Hypothalamus (tissue), 51 donors: ENCODE measurements around the gene MAPT.

ENCODE experiments used
- DNase-seq, 51 donors: peaks; one replicate each; lab custom pipeline; 2025; lab: John Stamatoyannopoulos, UW

The MAPT gene

GRCh38 chr17:45985447-45985846, 91.1 kb downstream of the MAPT start:
- no peak for DNase-seq

GRCh38 chr17:45986056-45986455, 91.7 kb downstream of the MAPT start:
- DNase-seq, result no peak

- no peak for DNase-seq
These were observed 93.4 kb downstream of the MAPT start for GRCh38 chr17:45987706-45988105.

- no peak for DNase-seq
These were observed 95.4 kb downstream of the MAPT start for GRCh38 chr17:45989759-45990158.

GRCh38 chr17:45990886-45991285, 96.5 kb downstream of the MAPT start:
- no peak for DNase-seq

- no peak for DNase-seq
These were observed 97.0 kb downstream of the MAPT start for GRCh38 chr17:45991341-45991740.

GRCh38 chr17:45992175-45992574, 97.8 kb downstream of the MAPT start:
- DNase-seq, result peak in 12 of 51 donors; percentile 11 to 50 (median 30)

GRCh38 chr17:45992904-45993303, 98.5 kb downstream of the MAPT start:
- DNase-seq, result no peak

GRCh38 chr17:45993962-45994627, 99.7 kb downstream of the MAPT start:
- no peak for DNase-seq

GRCh38 chr17:45994987-45995386, 100.6 kb downstream of the MAPT start:
- no peak for DNase-seq

GRCh38 chr17:45995627-45996270, 101.4 kb downstream of the MAPT start:
- no peak for DNase-seq

- no peak for DNase-seq
These were observed 102.1 kb downstream of the MAPT start for GRCh38 chr17:45996282-45996937.

GRCh38 chr17:45997166-45997565, 102.8 kb downstream of the MAPT start:
- no peak for DNase-seq

GRCh38 chr17:45997624-45998023, 103.3 kb downstream of the MAPT start:
- no peak for DNase-seq

- no peak for DNase-seq
These were observed 104.9 kb downstream of the MAPT start, which contains the start of gene STH for GRCh38 chr17:45998987-45999899. Gene STH, plus strand, starts transcription at chr17:45999250. Its CDS starts 30 bp downstream, at chr17:45999280.

- no peak for DNase-seq
These were observed 105.5 kb downstream of the MAPT start for GRCh38 chr17:45999900-46000290.

- DNase-seq, result no peak
These were observed 105.9 kb downstream of the MAPT start for GRCh38 chr17:46000292-46000691.

GRCh38 chr17:46000757-46001156, 106.4 kb downstream of the MAPT start:
- DNase-seq, result peak in 1 of 51 donors; percentile 32

GRCh38 chr17:46001390-46002310, 107.3 kb downstream of the MAPT start:
- DNase-seq, result peak in 7 of 51 donors; percentile 26 to 66 (median 42)
